ENCODE results near the gene ACSS1.

GRCh38 chr20:25061103-25061799, 3.3 kb upstream of the ACSS1 start:
- no peak for TF ChIP-seq CTCF (IDR thresholded peaks at IDR 0.05; ENCODE audit: insufficient read depth, low read length)
- no peak for TF ChIP-seq REST (IDR thresholded peaks at IDR 0.05; ENCODE audit: insufficient replicate concordance, low read depth)
